Activated naive CD8-positive, alpha-beta T cell treated with anti-CD3 and anti-CD28 coated beads, Interleukin-2, amount 50 U/mL, for 24 hours (primary cell): ENCODE results near the gene SPDEF.

Source experiments
- ATAC-seq: fragments of 150-1000 bp; cut with Tn5 transposase; one replicate; pipeline ENCODE4 v1.10.0; 2021
- DNase-seq: peaks from one replicate; pipeline ENCODE4 v3.0.0; 2021
- H3K27ac Mint-ChIP-seq: one replicate; pipeline ENCODE4 v1.8.0; 2021; ENCODE audit warnings: mild to moderate bottlenecking, mixed read lengths
- H3K27me3 Mint-ChIP-seq: one replicate; pipeline ENCODE4 v1.8.0; 2021; ENCODE audit warnings: mixed read lengths
- H3K36me3 Mint-ChIP-seq: one replicate; pipeline ENCODE4 v1.8.0; 2021; ENCODE audit warnings: low read depth, mixed read lengths
- H3K4me1 Mint-ChIP-seq: one replicate; pipeline ENCODE4 v1.8.0; 2021; ENCODE audit warnings: mixed read lengths
- H3K4me3 Mint-ChIP-seq: one replicate; pipeline ENCODE4 v1.8.0; 2021; ENCODE audit warnings: mild to moderate bottlenecking, moderate library complexity, mixed read lengths
- H3K9me3 Mint-ChIP-seq: one replicate; pipeline ENCODE4 v1.8.0; 2021; ENCODE audit warnings: mixed read lengths

SPDEF gene

GRCh38 chr6:34587851-34588250 is 31.7 kb upstream of the SPDEF start:
- ATAC-seq (no peak), DNase-seq (no peak)
- H3K27ac Mint-ChIP-seq, result no peak overlapping the region
- no peaks in the 10 kb centered on the region for H3K9me3 Mint-ChIP-seq
- no peaks in the 10 kb centered on the region for H3K36me3 Mint-ChIP-seq
- H3K4me3 Mint-ChIP-seq, result no peak overlapping the region
- no peaks in the 10 kb centered on the region for H3K27me3 Mint-ChIP-seq
- peaks cover 14% of the 10 kb centered on the region for H3K4me1 Mint-ChIP-seq

- Mint-ChIP-seq H3K27ac (no peak overlapping the region), H3K4me1 (peaks cover 10% of the 10 kb centered on the region), H3K9me3 (no peaks in the 10 kb centered on the region), H3K4me3 (no peak overlapping the region), H3K27me3 (no peaks in the 10 kb centered on the region), H3K36me3 (no peaks in the 10 kb centered on the region)
- no peak for DNase-seq
- no peak for ATAC-seq
Observed at GRCh38 chr6:34587325-34587724, 31.2 kb upstream of the SPDEF start.

- DNase-seq (no peak), ATAC-seq (no peak)
- no peaks in the 10 kb centered on the region for H3K27me3 Mint-ChIP-seq
- H3K9me3 Mint-ChIP-seq, result no peaks in the 10 kb centered on the region
- no peak overlapping the region for H3K27ac Mint-ChIP-seq
- peaks cover 2% of the 10 kb centered on the region for H3K4me1 Mint-ChIP-seq
- no peak overlapping the region for H3K4me3 Mint-ChIP-seq
- no peaks in the 10 kb centered on the region for H3K36me3 Mint-ChIP-seq
Observed at GRCh38 chr6:34586327-34587040, 30.4 kb upstream of the SPDEF start.

GRCh38 chr6:34585512-34586061 is 29.5 kb upstream of the SPDEF start:
- Mint-ChIP-seq H3K9me3 (no peaks in the 10 kb centered on the region), H3K36me3 (no peaks in the 10 kb centered on the region), H3K4me1 (peaks cover 2% of the 10 kb centered on the region), H3K4me3 (no peak overlapping the region), H3K27ac (no peak overlapping the region), H3K27me3 (no peaks in the 10 kb centered on the region)
- DNase-seq (no peak), ATAC-seq (no peak)

- DNase-seq (no peak), ATAC-seq (no peak)
- H3K27ac Mint-ChIP-seq, result no peak overlapping the region
- no peaks in the 10 kb centered on the region for H3K36me3 Mint-ChIP-seq
- H3K27me3 Mint-ChIP-seq, result no peaks in the 10 kb centered on the region
- H3K4me1 Mint-ChIP-seq, result peaks cover 2% of the 10 kb centered on the region
- no peak overlapping the region for H3K4me3 Mint-ChIP-seq
- H3K9me3 Mint-ChIP-seq, result no peaks in the 10 kb centered on the region
Observed at GRCh38 chr6:34585108-34585507, 29.0 kb upstream of the SPDEF start.

GRCh38 chr6:34584694-34585093 is 28.6 kb upstream of the SPDEF start:
- Mint-ChIP-seq H3K27ac (no peak overlapping the region), H3K36me3 (no peaks in the 10 kb centered on the region), H3K4me3 (no peak overlapping the region), H3K4me1 (peaks cover 2% of the 10 kb centered on the region), H3K27me3 (no peaks in the 10 kb centered on the region), H3K9me3 (no peaks in the 10 kb centered on the region)
- ATAC-seq (no peak), DNase-seq (no peak)

GRCh38 chr6:34583861-34584604 is 27.9 kb upstream of the SPDEF start:
- DNase-seq, result no peak
- no peak for ATAC-seq
- Mint-ChIP-seq H3K4me1 (no peaks in the 10 kb centered on the region), H3K4me3 (no peak overlapping the region), H3K27ac (no peak overlapping the region), H3K36me3 (no peaks in the 10 kb centered on the region), H3K27me3 (no peaks in the 10 kb centered on the region), H3K9me3 (no peaks in the 10 kb centered on the region)

- no peak overlapping the region for H3K27ac Mint-ChIP-seq
- no peak for ATAC-seq
- no peak overlapping the region for H3K4me3 Mint-ChIP-seq
- no peaks in the 10 kb centered on the region for H3K9me3 Mint-ChIP-seq
- no peaks in the 10 kb centered on the region for H3K27me3 Mint-ChIP-seq
- no peaks in the 10 kb centered on the region for H3K36me3 Mint-ChIP-seq
- peak; percentile 8 for DNase-seq
- H3K4me1 Mint-ChIP-seq, result no peaks in the 10 kb centered on the region
Observed at GRCh38 chr6:34583461-34583860, 27.3 kb upstream of the SPDEF start.

- Mint-ChIP-seq H3K27ac (no peak overlapping the region), H3K27me3 (no peaks in the 10 kb centered on the region), H3K4me3 (no peak overlapping the region), H3K4me1 (no peaks in the 10 kb centered on the region), H3K36me3 (no peaks in the 10 kb centered on the region), H3K9me3 (no peaks in the 10 kb centered on the region)
- ATAC-seq, result no peak
- no peak for DNase-seq
Observed at GRCh38 chr6:34581561-34581920, 25.4 kb upstream of the SPDEF start.

- Mint-ChIP-seq H3K4me1 (no peaks in the 10 kb centered on the region), H3K27ac (no peak overlapping the region), H3K4me3 (no peak overlapping the region), H3K36me3 (no peaks in the 10 kb centered on the region), H3K27me3 (no peaks in the 10 kb centered on the region), H3K9me3 (no peaks in the 10 kb centered on the region)
- ATAC-seq, result no peak
- no peak for DNase-seq
Observed at GRCh38 chr6:34580707-34581560, 24.8 kb upstream of the SPDEF start.

GRCh38 chr6:34578445-34579262 is 22.5 kb upstream of the SPDEF start:
- H3K27ac Mint-ChIP-seq, result no peak overlapping the region
- no peak overlapping the region for H3K4me3 Mint-ChIP-seq
- no peak for ATAC-seq

GRCh38 chr6:34576286-34576955 is 20.3 kb upstream of the SPDEF start:
- Mint-ChIP-seq H3K4me3 (no peak overlapping the region), H3K27ac (no peak overlapping the region), H3K4me1 (no peaks in the 10 kb centered on the region), H3K9me3 (no peaks in the 10 kb centered on the region), H3K27me3 (no peaks in the 10 kb centered on the region), H3K36me3 (no peaks in the 10 kb centered on the region)
- no peak for ATAC-seq
- DNase-seq, result no peak

More at GRCh38 chr6:34578445-34579262, 22.5 kb upstream of the SPDEF start:
- Mint-ChIP-seq H3K36me3 (no peaks in the 10 kb centered on the region), H3K9me3 (no peaks in the 10 kb centered on the region), H3K27me3 (no peaks in the 10 kb centered on the region), H3K4me1 (no peaks in the 10 kb centered on the region)
- no peak for DNase-seq

- Mint-ChIP-seq H3K27ac (no peak overlapping the region), H3K36me3 (no peaks in the 10 kb centered on the region), H3K27me3 (no peaks in the 10 kb centered on the region), H3K4me1 (no peaks in the 10 kb centered on the region), H3K9me3 (no peaks in the 10 kb centered on the region), H3K4me3 (no peak overlapping the region)
- no peak for DNase-seq
- no peak for ATAC-seq
Observed at GRCh38 chr6:34575326-34575725, 19.2 kb upstream of the SPDEF start.
